GM19467 (cell line): ENCODE data around the gene TTC3.
"Not testable (repeated sequence)": the region's sequence is repeated elsewhere in the genome, so short reads cannot be mapped to it uniquely, and the experiment has no call there.

Experiments
- ATAC-seq: cut with Tn5 transposase; IDR thresholded peaks from one replicate; pipeline ENCODE4 v1.9.1; 2021; ENCODE audit warnings: mild to moderate bottlenecking, moderate library complexity; ENCODE audit not compliant: unreplicated experiment

Gene TTC3

GRCh38 chr21:37093977-37094376 lies 20.9 kb downstream of the TTC3 start:
- no peak for ATAC-seq

- no peak for ATAC-seq
Observed at GRCh38 chr21:37095821-37096220, 22.8 kb downstream of the TTC3 start.

GRCh38 chr21:37098751-37099150 lies 25.7 kb downstream of the TTC3 start:
- no peak for ATAC-seq

GRCh38 chr21:37100316-37100715 lies 27.3 kb downstream of the TTC3 start:
- ATAC-seq: no peak

GRCh38 chr21:37101384-37101783 lies 28.3 kb downstream of the TTC3 start:
- no peak for ATAC-seq

- not testable (repeated sequence) for ATAC-seq
Observed at GRCh38 chr21:37102746-37103145, 29.7 kb downstream of the TTC3 start.

GRCh38 chr21:37106998-37107397 lies 33.9 kb downstream of the TTC3 start:
- ATAC-seq: no peak

- not testable (repeated sequence) for ATAC-seq
Observed at GRCh38 chr21:37111029-37111428, 38.0 kb downstream of the TTC3 start.

GRCh38 chr21:37114301-37114700 lies 41.2 kb downstream of the TTC3 start:
- ATAC-seq: not testable (repeated sequence)

GRCh38 chr21:37116459-37116858 lies 43.4 kb downstream of the TTC3 start:
- ATAC-seq: not testable (repeated sequence)

GRCh38 chr21:37117204-37117603 lies 44.1 kb downstream of the TTC3 start:
- no peak for ATAC-seq

- no peak for ATAC-seq
Observed at GRCh38 chr21:37118187-37118826, 45.3 kb downstream of the TTC3 start.

- no peak for ATAC-seq
Observed at GRCh38 chr21:37119421-37120218, 46.6 kb downstream of the TTC3 start.

- ATAC-seq: no peak
Observed at GRCh38 chr21:37128076-37128475, 55.0 kb downstream of the TTC3 start.

- ATAC-seq: no peak
Observed at GRCh38 chr21:37130971-37131370, 57.9 kb downstream of the TTC3 start.

- ATAC-seq: no peak
Observed at GRCh38 chr21:37136261-37136660, 63.2 kb downstream of the TTC3 start.

GRCh38 chr21:37136744-37137143 lies 63.7 kb downstream of the TTC3 start:
- ATAC-seq: no peak

GRCh38 chr21:37139154-37139553 lies 66.1 kb downstream of the TTC3 start:
- no peak for ATAC-seq

- ATAC-seq: no peak
Observed at GRCh38 chr21:37139902-37140301, 66.8 kb downstream of the TTC3 start.

GRCh38 chr21:37143392-37143791 lies 70.3 kb downstream of the TTC3 start:
- not testable (repeated sequence) for ATAC-seq

- ATAC-seq: no peak
Observed at GRCh38 chr21:37145635-37146111, 72.6 kb downstream of the TTC3 start.
